Bronchial epithelial cell (primary cell): ENCODE measurements around the gene ABR. TPM values are rescaled to one million over a fixed set of nuclear protein-coding genes. Genes with fewer than 3 reads are reported as not detected.
A peak's percentile ranks its signal among the peaks of the same experiment; 100 is the strongest.

ENCODE experiments used
- DNase-seq: peaks from one replicate; pipeline ENCODE4 v3.0.0-alpha.2; 2010; ENCODE audit warnings: low read depth
- FAIRE-seq: peaks from 2 replicates; lab custom pipeline; 2011; peaks lifted over from hg19 to GRCh38; lab: Jason Lieb, UNC
- H3K27me3 ChIP-seq: 2 replicates; pipeline ENCODE4 v1.5.1; 2011; ENCODE audit warnings: low read length; ENCODE audit not compliant: control insufficient read depth, insufficient read depth
- H3K36me3 ChIP-seq: 2 replicates; pipeline ENCODE4 v1.5.1; 2011; ENCODE audit warnings: low read length; ENCODE audit not compliant: control insufficient read depth, insufficient read depth
- H3K4me3 ChIP-seq: 2 replicates; pipeline ENCODE4 v1.5.1; 2011; ENCODE audit warnings: mild to moderate bottlenecking, low read depth, low read length, control low read depth
- CTCF ChIP-seq: IDR thresholded peaks from 2 replicates; pipeline ENCODE4 v1.5.1; 2011; ENCODE audit warnings: mild to moderate bottlenecking, moderate library complexity, low read length, control low read depth, inconsistent platforms; ENCODE audit not compliant: insufficient read depth, severe bottlenecking
- total RNA-seq: library from RNA; depleted of rRNA; stranded (reverse); fragments of >200 nt; gene quantifications from 2 replicates; pipeline ENCODE4 v1.2.1, GENCODE V29; 2014

The ABR gene
- total RNA-seq, 1 donor from 2014 or later, result 18.7 TPM

GRCh38 chr17:1110862-1111598, 68.8 kb downstream of the ABR start:
- FAIRE-seq, result no peak
- H3K4me3 ChIP-seq, result no peak overlapping the region
- peak; percentile 83 for DNase-seq
- TF ChIP-seq CTCF, result no peak
- H3K36me3 ChIP-seq, result peaks cover 1% of the 10 kb centered on the region
- H3K27me3 ChIP-seq, result no peaks in the 10 kb centered on the region

GRCh38 chr17:1110541-1110861, 69.3 kb downstream of the ABR start:
- H3K36me3 ChIP-seq, result peaks cover 1% of the 10 kb centered on the region
- no peak overlapping the region for H3K4me3 ChIP-seq
- TF ChIP-seq CTCF, result no peak
- H3K27me3 ChIP-seq, result no peaks in the 10 kb centered on the region
- FAIRE-seq (no peak), DNase-seq (no peak)

GRCh38 chr17:1109606-1110540, 69.9 kb downstream of the ABR start:
- FAIRE-seq (no peak), DNase-seq (no peak)

GRCh38 chr17:1108765-1109605, 70.8 kb downstream of the ABR start:
- H3K4me3 ChIP-seq, result peak overlapping the region; percentile 74
- peaks cover 1% of the 10 kb centered on the region for H3K36me3 ChIP-seq
- FAIRE-seq (no peak), DNase-seq (no peak)
- H3K27me3 ChIP-seq, result no peaks in the 10 kb centered on the region
- no peak for TF ChIP-seq CTCF

More at GRCh38 chr17:1109606-1110540, 69.9 kb downstream of the ABR start:
- Histone ChIP-seq H3K27me3 (no peaks in the 10 kb centered on the region), H3K36me3 (peaks cover 1% of the 10 kb centered on the region), H3K4me3 (peak overlapping the region; percentile 74)
- no peak for TF ChIP-seq CTCF

- H3K36me3 ChIP-seq, result peaks cover 1% of the 10 kb centered on the region
- peak overlapping the region; percentile 74 for H3K4me3 ChIP-seq
- FAIRE-seq (no peak), DNase-seq (no peak)
- no peak for TF ChIP-seq CTCF
- H3K27me3 ChIP-seq, result no peaks in the 10 kb centered on the region
These were observed 71.4 kb downstream of the ABR start for GRCh38 chr17:1108478-1108764.
